HG03196 (cell line): ENCODE measurements around the gene DIPK1C.

ENCODE experiments used
- ATAC-seq: cut with Tn5 transposase; IDR thresholded peaks from one replicate; pipeline ENCODE4 v1.9.1; 2021; ENCODE audit not compliant: unreplicated experiment

The DIPK1C gene

GRCh38 chr18:74422541-74422940, 34.6 kb downstream of the DIPK1C start:
- ATAC-seq: no peak

GRCh38 chr18:74420926-74421325, 36.2 kb downstream of the DIPK1C start:
- ATAC-seq: no peak

- no peak for ATAC-seq
Measured at GRCh38 chr18:74420481-74420880, 36.6 kb downstream of the DIPK1C start.

DNA sequence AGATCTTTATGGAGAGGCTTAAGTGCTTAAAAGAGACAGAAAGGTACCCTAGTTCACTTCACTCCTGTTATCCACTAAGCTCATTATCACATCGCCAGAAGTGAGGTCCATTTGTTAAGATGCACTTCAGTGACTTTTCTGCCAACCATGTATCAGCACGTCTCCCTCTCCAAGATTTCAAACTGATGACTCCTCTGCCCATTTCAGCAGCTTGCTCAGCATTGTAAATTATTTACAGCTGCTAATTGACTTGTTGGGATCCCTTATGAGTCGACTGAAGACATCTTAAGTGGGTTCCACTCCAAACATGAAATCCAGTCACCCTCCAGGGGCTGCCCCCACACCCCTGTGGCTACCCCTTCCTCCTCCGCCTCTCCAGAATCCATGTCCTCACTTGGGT, 37.3 kb downstream of the DIPK1C start:
- no peak for ATAC-seq

- no peak for ATAC-seq
Measured at GRCh38 chr18:74418023-74418422, 39.1 kb downstream of the DIPK1C start.

- no peak for ATAC-seq
Measured at GRCh38 chr18:74416124-74416523, 41.0 kb downstream of the DIPK1C start.

- no peak for ATAC-seq
Measured at GRCh38 chr18:74414953-74415515, 42.1 kb downstream of the DIPK1C start.

- no peak for ATAC-seq
Measured at GRCh38 chr18:74413836-74414235, 43.3 kb downstream of the DIPK1C start.

DNA sequence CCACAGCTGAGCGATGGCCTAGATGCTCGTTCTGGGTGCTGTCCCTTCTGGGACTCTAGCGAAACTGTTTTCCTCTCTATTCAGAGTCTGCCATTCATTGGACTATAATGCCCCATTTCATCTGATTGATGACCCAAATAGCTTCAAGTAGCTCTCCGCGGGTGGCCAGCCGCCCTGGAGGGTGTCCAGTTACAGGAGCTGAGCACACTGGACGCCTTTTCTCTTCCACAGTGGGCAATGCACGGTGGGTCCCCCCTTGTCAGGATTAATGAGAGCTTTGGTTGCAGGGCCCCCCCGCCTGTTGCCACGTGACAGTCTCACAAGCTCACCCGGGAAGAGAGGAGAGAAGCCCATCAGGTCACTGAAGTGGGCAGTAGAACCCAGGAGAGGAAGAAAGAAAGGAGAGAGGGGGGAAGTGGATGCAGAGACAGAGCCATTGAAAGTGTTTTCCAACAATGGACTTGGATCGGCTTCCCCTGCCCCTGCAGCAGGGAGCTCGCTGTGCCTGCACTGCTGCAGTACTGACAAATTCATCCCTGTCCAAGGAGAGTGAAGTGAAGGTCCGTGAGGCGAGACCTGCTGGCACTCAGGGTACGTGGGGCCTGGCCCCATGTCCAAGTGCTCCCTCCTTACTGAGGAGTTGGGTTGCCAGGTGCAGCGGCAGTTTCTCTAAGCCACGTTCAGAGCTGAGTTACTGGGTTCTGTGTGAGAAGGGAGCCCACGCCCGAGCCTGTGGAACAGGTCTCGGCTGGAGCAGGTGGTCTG, 44.8 kb downstream of the DIPK1C start:
- ATAC-seq: no peak

DNA sequence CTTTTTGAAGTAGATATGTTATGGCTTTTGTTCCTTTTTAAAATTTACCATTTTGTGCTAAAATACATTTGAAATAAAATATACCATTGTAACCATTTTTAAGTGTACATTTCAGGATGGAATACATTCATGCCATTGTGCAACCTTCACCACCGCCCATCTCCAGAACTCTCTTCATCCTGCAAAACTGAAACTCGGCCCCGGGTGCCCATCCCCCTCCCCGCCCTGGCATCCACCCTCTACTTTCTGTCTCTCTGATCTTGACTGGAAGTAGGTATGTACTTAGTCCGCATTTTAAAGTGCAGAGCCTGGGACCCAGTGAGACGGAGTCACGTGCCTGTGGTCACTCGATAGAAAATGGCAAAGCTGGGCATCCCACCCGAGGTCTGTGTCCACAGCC, 45.6 kb downstream of the DIPK1C start:
- no peak for ATAC-seq

- ATAC-seq: no peak
Measured at GRCh38 chr18:74410441-74410992, 46.6 kb downstream of the DIPK1C start.

- ATAC-seq: no peak
Measured at GRCh38 chr18:74407888-74408287, 49.2 kb downstream of the DIPK1C start.

- ATAC-seq: no peak
Measured at GRCh38 chr18:74402806-74403433, 54.2 kb downstream of the DIPK1C start.

- no peak for ATAC-seq
Measured at GRCh38 chr18:74400813-74401212, 56.3 kb downstream of the DIPK1C start.

DNA sequence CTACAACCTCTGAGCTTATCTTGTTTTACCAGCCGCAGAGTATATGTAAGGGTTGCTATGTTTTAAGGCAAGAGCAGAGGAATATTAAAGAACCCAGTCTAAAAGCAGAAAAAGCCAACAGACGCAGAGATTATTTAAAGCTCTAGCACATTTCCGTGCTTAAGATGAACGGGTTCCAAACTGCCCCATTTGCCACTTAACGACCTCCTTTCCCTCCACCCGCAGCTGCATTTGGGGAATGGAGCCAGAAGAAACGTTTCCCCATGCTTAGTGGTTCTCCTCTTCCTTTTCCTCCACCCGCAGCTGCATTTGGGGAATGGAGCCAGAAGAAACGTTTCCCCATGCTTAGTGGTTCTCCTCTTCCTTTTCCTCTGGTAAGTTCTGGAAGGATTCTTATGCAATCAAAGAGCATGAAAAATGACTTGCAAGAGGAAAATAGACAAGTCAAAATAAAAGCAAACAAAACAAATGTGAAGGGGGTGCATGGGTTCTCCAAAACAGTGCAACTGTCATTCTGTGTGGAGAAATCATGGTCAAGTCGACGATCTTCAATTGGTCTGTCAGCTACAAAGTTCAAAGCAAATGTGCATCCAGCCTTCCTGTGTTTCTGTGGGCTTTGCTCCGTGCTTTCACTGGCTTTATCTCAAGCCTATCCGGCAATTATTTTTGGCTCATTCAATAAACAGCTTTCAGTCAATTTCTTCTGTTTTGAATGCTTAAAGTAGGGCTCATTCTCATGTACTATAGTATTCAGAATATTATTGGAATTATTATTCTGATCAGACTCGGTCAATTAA, 57.8 kb downstream of the DIPK1C start:
- ATAC-seq: no peak

DNA sequence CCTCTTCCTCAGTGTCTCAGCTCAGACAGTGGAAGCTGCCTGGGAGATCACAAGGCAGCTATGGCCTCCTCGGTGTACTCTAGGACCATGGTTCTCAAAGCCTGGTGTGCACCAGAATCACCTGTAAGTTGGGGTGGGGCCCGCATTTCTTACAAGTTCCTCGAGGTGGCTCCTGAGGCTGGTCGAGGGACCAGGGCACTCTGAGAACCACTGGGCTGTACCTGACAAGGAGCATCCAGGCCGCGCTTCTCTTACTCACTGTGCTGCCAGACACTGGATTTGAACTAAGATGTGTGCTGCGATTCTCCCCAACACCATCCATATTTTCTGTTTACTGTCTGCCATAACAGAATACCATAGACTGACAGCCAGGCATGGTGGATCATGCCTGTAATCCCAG, 59.5 kb downstream of the DIPK1C start:
- ATAC-seq: no peak

DNA sequence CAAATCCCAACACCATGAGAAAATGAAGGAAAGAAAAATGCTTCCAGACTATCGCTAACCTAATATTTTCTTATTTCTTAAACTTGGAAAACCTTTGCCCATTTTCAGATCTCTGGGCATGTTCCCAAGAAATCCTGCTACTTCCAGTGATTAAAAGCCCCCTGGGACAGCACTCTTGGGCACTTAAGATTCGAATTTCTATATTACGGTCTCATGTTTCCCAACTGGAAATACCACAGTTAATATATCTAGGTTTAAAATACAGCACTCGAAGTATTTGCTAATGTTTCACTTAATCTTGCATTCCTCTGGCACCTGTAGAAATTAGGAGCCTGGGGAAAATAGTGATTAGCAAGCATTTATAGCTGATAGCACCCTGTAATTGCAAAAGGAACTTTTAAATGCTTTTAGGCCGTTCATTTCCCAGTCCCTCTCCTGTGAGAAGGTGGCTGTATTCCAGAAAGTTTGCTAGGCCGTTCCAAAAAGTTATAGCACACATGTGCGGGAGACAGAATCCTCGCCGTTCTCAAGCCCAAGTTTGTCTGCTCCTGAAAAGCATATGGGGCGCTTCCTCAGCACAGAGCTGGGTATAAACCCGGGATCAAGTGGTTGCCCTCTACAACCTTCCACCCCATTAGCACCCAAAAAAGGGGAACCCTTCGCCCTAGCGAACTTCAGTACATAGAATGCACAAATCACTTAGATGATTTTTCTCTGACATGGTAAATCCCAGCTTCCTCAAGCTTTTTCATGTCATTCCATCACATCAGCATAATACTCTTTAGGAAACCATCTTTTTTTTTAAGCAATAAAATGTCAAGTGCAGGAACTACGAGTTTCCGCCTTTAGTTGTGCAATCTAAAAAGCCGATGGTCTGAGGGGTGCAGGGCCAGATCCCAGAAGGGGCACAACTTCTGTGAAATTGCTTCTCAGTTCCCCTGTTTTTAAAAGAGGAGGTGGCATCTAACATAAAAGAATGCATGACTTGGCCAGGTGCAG, 60.6 kb downstream of the DIPK1C start:
- ATAC-seq: no peak

DNA sequence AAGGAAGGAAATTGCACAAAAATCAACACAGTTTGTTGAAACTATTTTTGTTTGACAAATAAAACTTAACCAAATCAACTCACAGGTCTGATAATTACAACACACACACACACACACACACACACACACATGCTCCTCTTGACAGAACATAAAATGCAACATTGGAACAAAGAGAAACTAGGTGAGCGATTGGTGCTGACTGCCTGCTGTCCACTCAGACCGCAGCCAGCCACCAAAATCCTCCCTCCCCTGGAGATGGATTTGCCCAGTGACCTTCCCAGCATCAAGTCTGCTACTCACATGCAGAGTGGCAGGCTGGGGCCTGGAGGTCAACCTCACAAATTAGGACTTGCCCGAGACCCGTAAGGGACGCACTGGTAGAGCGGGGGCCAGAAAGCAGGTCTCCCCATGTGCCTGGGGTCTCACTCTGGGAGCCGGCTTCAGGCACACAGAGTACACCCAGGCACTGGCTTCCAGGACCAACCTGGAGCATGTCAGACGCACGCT, 61.4 kb downstream of the DIPK1C start:
- no peak for ATAC-seq

DNA sequence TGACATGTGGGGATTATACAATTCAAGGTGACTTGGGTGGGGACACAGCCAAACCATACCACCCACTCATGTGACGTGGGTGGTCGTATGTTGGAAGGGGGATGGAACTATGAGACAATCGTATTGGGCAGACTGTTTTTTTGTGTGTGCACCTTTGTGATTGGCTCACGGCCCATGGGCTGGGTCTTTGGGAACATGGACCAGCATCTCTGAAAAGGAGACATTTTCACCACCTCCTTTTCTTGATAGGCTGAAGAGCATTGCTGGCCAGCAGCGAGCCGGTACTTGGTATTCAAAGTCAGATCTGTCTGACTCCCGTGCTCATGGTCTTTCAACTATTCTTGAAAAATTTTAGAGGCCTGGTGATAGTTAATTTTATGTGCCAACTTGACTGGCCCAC, 62.1 kb downstream of the DIPK1C start:
- no peak for ATAC-seq

DNA sequence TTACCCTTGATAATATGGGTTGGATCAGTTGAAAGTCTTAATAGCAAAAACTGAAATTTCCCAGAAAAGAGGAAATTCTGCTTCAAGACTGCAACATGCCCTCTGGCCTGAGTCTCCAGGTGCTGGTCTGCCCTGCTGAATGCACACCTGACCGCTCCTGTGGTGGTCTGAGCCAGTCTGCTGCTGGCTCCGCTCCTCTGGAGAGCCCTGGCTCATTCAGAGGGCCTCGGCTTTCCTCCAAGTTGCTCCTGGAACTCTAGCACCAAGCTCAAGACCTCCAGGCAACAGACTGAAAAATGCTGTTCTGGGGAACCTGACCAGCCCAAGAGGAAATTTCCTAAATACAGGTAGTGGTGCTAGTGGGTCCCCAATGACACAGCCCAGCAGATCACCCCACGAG, 64.8 kb downstream of the DIPK1C start:
- ATAC-seq: no peak
